Activated CD4-positive, alpha-beta T cell treated with anti-CD3 and anti-CD28 coated beads, Interleukin-2, amount 10 ng/mL, durations not matched to agents 24 days and 14 days (primary cell): ENCODE measurements around the gene CCDC77. TPM values are rescaled to one million over a fixed set of nuclear protein-coding genes. Genes with fewer than 3 reads are reported as not detected.
"Not testable (repeated sequence)": the region's sequence is repeated elsewhere in the genome, so short reads cannot be mapped to it uniquely, and the experiment has no call there.

Experiments
- DNase-seq: peaks from one replicate; pipeline ENCODE4 v3.0.0; 2022
- H3K27ac Mint-ChIP-seq: one replicate; pipeline ENCODE4 v1.8.0; 2022; ENCODE audit warnings: mild to moderate bottlenecking, mixed read lengths
- H3K27me3 Mint-ChIP-seq: one replicate; pipeline ENCODE4 v1.8.0; 2022; ENCODE audit warnings: mixed read lengths
- H3K36me3 Mint-ChIP-seq: one replicate; pipeline ENCODE4 v1.8.0; 2022; ENCODE audit warnings: low read depth, mild to moderate bottlenecking, mixed read lengths
- H3K4me1 Mint-ChIP-seq: one replicate; pipeline ENCODE4 v1.8.0; 2021; ENCODE audit warnings: mixed read lengths
- H3K4me3 Mint-ChIP-seq: one replicate; pipeline ENCODE4 v1.8.0; 2022; ENCODE audit warnings: mild to moderate bottlenecking, moderate library complexity, mixed read lengths
- H3K9me3 Mint-ChIP-seq: one replicate; pipeline ENCODE4 v1.8.0; 2021; ENCODE audit warnings: mixed read lengths
- intact Hi-C: fragments of 100-400 bp; cut with micrococcal nuclease; formaldehyde crosslinking; loops from one replicate; pipeline ENCODE4 v1.15.1; 2023
- total RNA-seq: library from RNA; stranded (reverse); gene quantifications from 2 replicates; pipeline ENCODE4 v1.2.3, GENCODE V29; 2022

CCDC77 gene
- total RNA-seq, 1 donor from 2014 or later, result 12.2 TPM

DNA sequence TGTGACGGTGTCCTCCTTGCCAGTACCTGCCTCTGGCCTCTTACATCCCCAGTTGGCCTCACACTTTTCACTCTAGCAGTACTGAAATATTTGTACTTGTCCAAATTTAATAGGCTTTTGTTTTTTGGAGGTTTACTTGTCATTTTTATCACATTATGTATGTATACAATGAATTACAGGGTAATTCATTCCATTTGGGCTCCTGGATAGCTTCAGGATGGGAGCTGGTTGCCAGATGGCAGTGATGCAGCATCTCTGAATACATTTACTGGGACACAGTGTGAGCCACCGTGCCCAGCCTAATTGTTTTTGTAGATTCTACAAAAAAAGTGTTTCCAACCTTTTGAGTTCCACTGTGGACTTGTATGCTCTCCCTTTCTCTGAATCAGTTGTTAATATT lies 13.4 kb downstream of the CCDC77 start:
- H3K36me3 Mint-ChIP-seq, result peaks cover 37% of the 10 kb centered on the region
- no peaks in the 10 kb centered on the region for H3K4me1 Mint-ChIP-seq
- no peak for DNase-seq
- no peaks in the 10 kb centered on the region for H3K27me3 Mint-ChIP-seq
- H3K4me3 Mint-ChIP-seq, result no peak overlapping the region
- H3K27ac Mint-ChIP-seq, result no peak overlapping the region
- intact Hi-C loops, result no loop called here
- H3K9me3 Mint-ChIP-seq, result no peaks in the 10 kb centered on the region

GRCh38 chr12:418432-418831 lies 17.0 kb downstream of the CCDC77 start:
- Mint-ChIP-seq H3K4me1 (no peaks in the 10 kb centered on the region), H3K27ac (no peak overlapping the region), H3K36me3 (peaks cover 30% of the 10 kb centered on the region), H3K9me3 (no peaks in the 10 kb centered on the region), H3K4me3 (no peak overlapping the region), H3K27me3 (no peaks in the 10 kb centered on the region)
- no peak for DNase-seq
- intact Hi-C loops, result no loop called here

DNA sequence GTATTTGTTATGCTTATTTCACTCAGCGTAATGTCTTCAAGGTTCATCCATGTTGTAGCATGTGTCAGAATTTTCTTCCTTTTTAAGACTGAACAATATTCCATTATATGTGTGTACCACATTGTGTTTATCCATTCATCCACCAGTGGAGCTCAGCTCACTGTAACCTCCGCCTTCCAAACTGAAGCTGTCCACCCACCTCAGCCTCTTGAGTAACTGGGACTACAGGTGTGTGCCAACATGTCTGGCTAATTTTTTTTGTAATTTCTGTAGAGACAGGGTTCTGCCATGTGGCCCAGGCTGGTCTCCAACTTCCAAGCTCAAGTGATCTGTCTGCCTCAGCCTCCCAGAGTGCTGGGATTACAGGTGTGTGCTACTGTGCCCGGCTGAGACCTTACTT lies 21.1 kb downstream of the CCDC77 start:
- H3K9me3 Mint-ChIP-seq, result no peaks in the 10 kb centered on the region
- no peak overlapping the region for H3K4me3 Mint-ChIP-seq
- peaks cover 14% of the 10 kb centered on the region for H3K36me3 Mint-ChIP-seq
- H3K27me3 Mint-ChIP-seq, result no peaks in the 10 kb centered on the region
- DNase-seq, result no peak
- intact Hi-C loops, result no loop called here
- no peaks in the 10 kb centered on the region for H3K4me1 Mint-ChIP-seq
- no peak overlapping the region for H3K27ac Mint-ChIP-seq

DNA sequence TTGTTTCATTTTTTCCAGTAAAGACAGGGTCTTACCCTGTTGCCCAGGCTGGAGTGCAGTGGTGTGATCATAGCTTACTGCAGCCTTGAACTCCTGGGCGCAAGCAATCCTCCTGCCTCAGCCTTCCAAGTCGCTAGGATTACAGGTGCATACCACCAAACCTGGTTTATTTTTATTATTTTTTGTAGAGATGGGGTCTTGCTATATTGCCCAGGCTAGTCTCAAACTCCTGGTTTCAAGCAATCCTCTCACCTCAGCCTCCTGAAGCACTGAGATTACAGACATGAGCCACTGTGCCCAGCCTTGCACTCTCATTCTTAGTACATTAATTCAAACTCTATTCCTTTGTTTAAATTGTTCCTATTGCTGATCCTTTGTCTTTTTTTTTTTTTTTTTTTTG lies 34.3 kb downstream of the CCDC77 start:
- H3K4me3 Mint-ChIP-seq, H3K9me3 Mint-ChIP-seq, intact Hi-C loops, H3K27me3 Mint-ChIP-seq, H3K27ac Mint-ChIP-seq, DNase-seq, H3K4me1 Mint-ChIP-seq: not testable (repeated sequence)
- peaks cover 26% of the 10 kb centered on the region for H3K36me3 Mint-ChIP-seq

GRCh38 chr12:442235-442884 lies 40.9 kb downstream of the CCDC77 start:
- intact Hi-C loops, result loop anchor here (2.0 kb wide), 1 partner anchor 104 kb away; no protein-coding TSS in a partner anchor
- Mint-ChIP-seq H3K27ac (no peak overlapping the region), H3K9me3 (no peaks in the 10 kb centered on the region)

GRCh38 chr12:447141-447540 lies 45.7 kb downstream of the CCDC77 start:
- H3K4me3 Mint-ChIP-seq, result no peak overlapping the region
- no peak for DNase-seq
- intact Hi-C loops, result no loop called here

More at GRCh38 chr12:442235-442884, 40.9 kb downstream of the CCDC77 start:
- Mint-ChIP-seq H3K4me3 (no peak overlapping the region), H3K4me1 (no peaks in the 10 kb centered on the region), H3K27me3 (no peaks in the 10 kb centered on the region), H3K36me3 (peaks cover 6% of the 10 kb centered on the region)
- peak; percentile 85 for DNase-seq

DNA sequence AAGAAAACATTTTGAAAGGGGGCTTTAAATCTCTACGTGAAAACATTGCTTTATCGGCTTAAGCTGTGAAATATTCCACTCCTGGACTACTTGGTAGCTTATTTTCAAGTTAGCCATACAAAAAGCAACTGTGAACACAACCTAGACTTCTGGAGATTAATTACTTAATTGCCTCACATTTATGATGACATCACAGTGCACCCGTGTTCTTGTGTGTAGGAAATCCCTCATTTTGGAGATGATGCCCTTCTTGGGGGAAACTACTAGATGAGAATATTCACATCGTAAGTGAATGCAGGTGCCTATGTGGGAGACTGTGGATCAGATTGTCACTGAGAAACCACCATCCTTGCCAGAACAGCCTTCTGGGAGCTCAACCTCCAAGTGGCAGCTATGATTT lies 47.8 kb downstream of the CCDC77 start:
- H3K4me1 Mint-ChIP-seq, result peaks cover 2% of the 10 kb centered on the region

More at GRCh38 chr12:447141-447540, 45.7 kb downstream of the CCDC77 start:
- H3K27ac Mint-ChIP-seq, result no peak overlapping the region
- no peaks in the 10 kb centered on the region for H3K4me1 Mint-ChIP-seq
- H3K36me3 Mint-ChIP-seq, result no peaks in the 10 kb centered on the region
- peaks cover 8% of the 10 kb centered on the region for H3K27me3 Mint-ChIP-seq
- H3K9me3 Mint-ChIP-seq, result no peaks in the 10 kb centered on the region

GRCh38 chr12:450438-450837 lies 49.0 kb downstream of the CCDC77 start:
- no peaks in the 10 kb centered on the region for H3K9me3 Mint-ChIP-seq
- no peak overlapping the region for H3K4me3 Mint-ChIP-seq
- H3K27ac Mint-ChIP-seq, result no peak overlapping the region
- intact Hi-C loops, result loop anchor here (5.0 kb wide), 1 partner anchor 497 kb away; the partner anchor contains the start of gene RAD52
- no peaks in the 10 kb centered on the region for H3K36me3 Mint-ChIP-seq
- H3K27me3 Mint-ChIP-seq, result peaks cover 16% of the 10 kb centered on the region
- peaks cover 2% of the 10 kb centered on the region for H3K4me1 Mint-ChIP-seq
- DNase-seq, result no peak

More for the DNA sequence above, 47.8 kb downstream of the CCDC77 start:
- H3K27me3 Mint-ChIP-seq, result peaks cover 8% of the 10 kb centered on the region
- H3K36me3 Mint-ChIP-seq, result no peaks in the 10 kb centered on the region
- intact Hi-C loops, result no loop called here
- H3K27ac Mint-ChIP-seq, result no peak overlapping the region
- DNase-seq, result no peak
- no peak overlapping the region for H3K4me3 Mint-ChIP-seq
- no peaks in the 10 kb centered on the region for H3K9me3 Mint-ChIP-seq

DNA sequence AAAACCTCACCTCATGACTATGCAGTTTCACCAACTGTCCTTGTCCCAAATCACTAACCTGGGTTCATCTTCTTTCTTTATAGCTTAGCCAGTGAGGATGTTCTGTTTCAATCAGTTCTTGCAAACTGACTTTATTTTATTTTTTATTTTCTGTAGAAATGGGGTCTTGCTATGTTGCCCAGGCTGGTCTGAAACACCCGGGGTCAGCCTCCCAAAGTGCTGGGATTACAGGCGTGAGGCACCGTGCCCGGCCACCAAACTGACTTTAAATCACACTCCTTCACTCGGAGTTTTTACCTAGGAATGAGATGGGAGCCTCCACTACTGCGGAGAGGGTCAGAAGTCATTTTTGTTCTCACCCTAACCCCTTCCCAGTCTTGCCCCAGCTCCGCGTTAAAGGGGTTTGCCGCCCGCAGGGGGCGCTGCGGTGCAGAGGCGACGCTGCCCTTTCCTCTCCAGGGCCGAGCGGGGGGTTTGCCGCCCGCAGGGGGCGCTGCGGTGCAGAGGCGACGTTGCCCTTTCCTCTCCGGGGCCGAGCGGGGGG lies 51.3 kb downstream of the CCDC77 start:
- Mint-ChIP-seq H3K36me3 (no peaks in the 10 kb centered on the region), H3K9me3 (no peaks in the 10 kb centered on the region), H3K27me3 (peaks cover 38% of the 10 kb centered on the region), H3K27ac (no peak overlapping the region), H3K4me3 (no peak overlapping the region), H3K4me1 (peaks cover 6% of the 10 kb centered on the region)
- intact Hi-C loops, result loop anchor here (5.0 kb wide), 1 partner anchor 495 kb away; the partner anchor contains the start of gene RAD52
- DNase-seq, result peak; percentile 94

- intact Hi-C loops, result loop anchor here (2.0 to 5.0 kb wide), 2 partner anchors 92 to 492 kb away; partner anchors contain the start of gene RAD52
- Mint-ChIP-seq H3K9me3 (no peaks in the 10 kb centered on the region), H3K4me1 (peaks cover 11% of the 10 kb centered on the region), H3K27ac (no peak overlapping the region), H3K4me3 (no peak overlapping the region), H3K36me3 (no peaks in the 10 kb centered on the region), H3K27me3 (peaks cover 55% of the 10 kb centered on the region)
- DNase-seq, result no peak
Measured at GRCh38 chr12:454833-455232, 53.4 kb downstream of the CCDC77 start.

DNA sequence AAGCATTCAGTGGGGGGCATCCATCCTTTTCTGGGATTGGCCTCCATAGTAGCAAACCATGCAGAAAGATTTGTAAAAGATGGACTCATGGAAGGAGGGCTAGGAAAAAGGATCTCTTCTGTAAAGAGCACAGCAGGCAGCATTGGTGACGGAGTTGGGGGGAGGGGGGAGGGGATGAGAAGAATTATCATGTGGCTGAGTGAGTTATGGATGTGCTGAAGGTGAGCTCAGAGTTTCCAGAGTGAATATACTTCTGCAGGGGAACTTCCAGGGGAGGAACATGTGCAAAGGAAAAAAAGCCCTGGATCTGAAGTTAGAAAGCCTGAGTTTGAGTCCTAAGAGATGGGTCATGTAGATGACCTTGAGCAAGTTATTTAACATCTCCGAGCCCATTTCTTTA lies 54.4 kb downstream of the CCDC77 start:
- H3K4me1 Mint-ChIP-seq, result peaks cover 12% of the 10 kb centered on the region
- no peak for DNase-seq
- H3K4me3 Mint-ChIP-seq, result no peak overlapping the region
- no peak overlapping the region for H3K27ac Mint-ChIP-seq
- no peaks in the 10 kb centered on the region for H3K36me3 Mint-ChIP-seq
- no peaks in the 10 kb centered on the region for H3K9me3 Mint-ChIP-seq
- intact Hi-C loops, result loop anchor here (2.0 kb wide), 1 partner anchor 91 kb away; no protein-coding TSS in a partner anchor
- peaks cover 52% of the 10 kb centered on the region for H3K27me3 Mint-ChIP-seq

GRCh38 chr12:457676-458075 lies 56.2 kb downstream of the CCDC77 start:
- intact Hi-C loops, result no loop called here
- H3K9me3 Mint-ChIP-seq, result no peaks in the 10 kb centered on the region
- peaks cover 66% of the 10 kb centered on the region for H3K27me3 Mint-ChIP-seq
- no peak overlapping the region for H3K4me3 Mint-ChIP-seq
- no peak overlapping the region for H3K27ac Mint-ChIP-seq
- peaks cover 2% of the 10 kb centered on the region for H3K36me3 Mint-ChIP-seq
- no peak for DNase-seq
- H3K4me1 Mint-ChIP-seq, result peaks cover 12% of the 10 kb centered on the region

DNA sequence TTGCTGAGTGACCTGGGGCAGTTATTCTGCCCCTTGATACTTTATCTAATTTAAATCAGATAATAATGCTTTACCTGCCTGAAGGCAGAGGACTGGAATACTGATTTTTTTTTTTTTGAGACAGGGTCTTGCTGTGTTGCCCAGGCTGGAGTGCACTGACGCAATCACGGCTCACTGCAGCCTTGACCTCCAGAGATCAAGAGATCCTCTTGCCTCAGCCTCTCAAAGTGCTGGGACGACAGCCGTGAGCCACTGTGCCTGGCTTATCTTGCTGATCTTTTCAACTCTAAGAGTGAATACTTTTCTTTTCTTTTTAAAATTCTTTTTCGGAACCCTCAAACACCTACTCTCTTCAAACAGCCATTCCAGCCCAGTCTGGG lies 57.6 kb downstream of the CCDC77 start:
- peak overlapping the region; percentile 72 for H3K4me3 Mint-ChIP-seq
- DNase-seq, result no peak
- intact Hi-C loops, result no loop called here
- peaks cover 77% of the 10 kb centered on the region for H3K27me3 Mint-ChIP-seq
- H3K4me1 Mint-ChIP-seq, result peaks cover 12% of the 10 kb centered on the region
- no peak overlapping the region for H3K27ac Mint-ChIP-seq
- H3K9me3 Mint-ChIP-seq, result no peaks in the 10 kb centered on the region
- peaks cover 2% of the 10 kb centered on the region for H3K36me3 Mint-ChIP-seq

- H3K4me1 Mint-ChIP-seq, result peaks cover 12% of the 10 kb centered on the region
- H3K36me3 Mint-ChIP-seq, result peaks cover 2% of the 10 kb centered on the region
- DNase-seq, result peak; percentile 82
- intact Hi-C loops, result no loop called here
- no peaks in the 10 kb centered on the region for H3K9me3 Mint-ChIP-seq
- H3K27me3 Mint-ChIP-seq, result peaks cover 78% of the 10 kb centered on the region
- no peak within 1 kb of the TSS for H3K27ac Mint-ChIP-seq
- peak within 1 kb of the TSS; percentile 87 for H3K4me3 Mint-ChIP-seq
Measured at GRCh38 chr12:459430-460258, 58.2 kb downstream of the CCDC77 start, which contains the start of gene B4GALNT3. Gene B4GALNT3 (plus strand): TSS chr12:459939. CDS start chr12:460377, 438 bp downstream.
